ENCODE measurements around the gene PRKN. TPM values are rescaled to one million over a fixed set of nuclear protein-coding genes. Genes with fewer than 3 reads are reported as not detected.

PRKN gene
- total RNA-seq, 1 experiment from 2014 or later, result 1.2 TPM

DNA sequence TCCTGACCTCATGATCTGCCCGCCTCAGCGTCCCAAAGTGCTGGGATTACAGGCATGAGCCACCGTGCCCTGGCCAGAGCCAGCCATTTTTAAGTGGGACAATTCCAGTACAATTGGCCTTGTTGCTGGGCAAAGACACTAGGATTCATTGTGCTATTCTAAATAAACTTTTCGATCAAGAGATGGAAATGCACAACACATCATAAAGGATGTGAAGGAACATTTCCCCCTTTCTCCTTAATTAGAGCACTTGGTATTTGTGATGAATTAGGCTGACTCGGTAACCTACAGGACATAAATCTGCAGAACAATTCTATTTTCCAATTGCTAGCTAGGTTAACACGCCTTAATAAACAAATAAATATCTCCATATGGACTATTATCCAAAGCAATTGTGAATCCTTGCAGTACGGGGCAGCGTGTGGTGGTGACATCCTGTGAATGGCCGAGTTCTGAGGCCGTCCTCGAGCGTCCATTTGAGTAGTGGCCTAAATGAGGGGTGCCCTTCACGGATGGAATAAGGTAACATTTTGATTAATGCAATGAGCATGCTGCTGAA lies 1047.5 kb downstream of the PRKN start:
- Histone ChIP-seq H3K9me3 (ENCODE audit: low read depth, low read length, poor library complexity, severe bottlenecking) (no peaks in the 10 kb centered on the region), H3K27me3 (replicated peaks; ENCODE audit: insufficient read depth, low read depth, low read length, poor library complexity) (no peaks in the 10 kb centered on the region), H3K4me3 (ENCODE audit: low read depth, low read length, poor library complexity, severe bottlenecking) (no peak overlapping the region), H3K36me3 (ENCODE audit: insufficient read depth, low read length, poor library complexity, severe bottlenecking) (no peaks in the 10 kb centered on the region), H3K4me1 (ENCODE audit: insufficient read depth, low read length, poor library complexity, severe bottlenecking) (no peaks in the 10 kb centered on the region), H3K27ac (ENCODE audit: low read depth, low read length, poor library complexity, severe bottlenecking) (no peak overlapping the region)
- POLR2A ChIA-PET (ENCODE audit: low non-redundant PET), result no interaction called here
- TF ChIP-seq CTCF (conservative IDR thresholded peaks at IDR 0.05; ENCODE audit: low read depth, low read length) (no peak), EZH2 (IDR thresholded peaks at IDR 0.05; ENCODE audit: borderline replicate concordance, low read depth, low read length, poor library complexity, severe bottlenecking) (no peak)
- CTCF ChIA-PET, result interaction anchor here (0.6 kb wide), 1 partner anchor 15 kb away, joined by 3 read pairs; no protein-coding TSS in a partner anchor
- intact Hi-C loops (cut with micrococcal nuclease; ENCODE audit: unreplicated experiment), result no loop called here
- no TSS peak for BruUV-seq (replicated peaks)
- DNase-seq (ENCODE audit: low spot score), result no peak

DNA sequence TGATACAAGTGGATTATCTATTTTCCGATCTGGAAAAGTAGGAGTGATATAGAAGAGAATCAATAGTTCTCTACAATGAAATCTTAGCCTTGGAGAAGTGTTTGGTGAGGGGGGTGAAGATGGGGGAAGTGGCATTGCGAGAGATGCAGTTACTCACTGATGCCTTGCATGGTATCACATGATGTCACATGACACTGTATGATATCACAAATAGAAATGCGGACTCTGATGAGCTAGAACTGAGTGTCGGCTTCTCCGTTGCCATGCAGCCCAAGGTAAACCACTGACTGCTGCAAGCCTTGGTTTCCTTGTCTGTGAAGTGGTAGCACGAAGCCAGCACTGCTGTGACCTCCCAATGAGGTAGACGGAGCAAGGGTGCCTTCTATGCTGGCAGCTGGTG lies 1050.4 kb downstream of the PRKN start:
- intact Hi-C loops (cut with micrococcal nuclease; ENCODE audit: unreplicated experiment), result no loop called here
- TF ChIP-seq CTCF (conservative IDR thresholded peaks at IDR 0.05; ENCODE audit: low read depth, low read length) (no peak), EZH2 (IDR thresholded peaks at IDR 0.05; ENCODE audit: borderline replicate concordance, low read depth, low read length, poor library complexity, severe bottlenecking) (no peak)
- POLR2A ChIA-PET (ENCODE audit: low non-redundant PET), result no interaction called here
- Histone ChIP-seq H3K4me1 (ENCODE audit: insufficient read depth, low read length, poor library complexity, severe bottlenecking) (no peaks in the 10 kb centered on the region), H3K9me3 (ENCODE audit: low read depth, low read length, poor library complexity, severe bottlenecking) (no peaks in the 10 kb centered on the region), H3K36me3 (ENCODE audit: insufficient read depth, low read length, poor library complexity, severe bottlenecking) (no peaks in the 10 kb centered on the region), H3K4me3 (ENCODE audit: low read depth, low read length, poor library complexity, severe bottlenecking) (no peak overlapping the region), H3K27ac (ENCODE audit: low read depth, low read length, poor library complexity, severe bottlenecking) (no peak overlapping the region), H3K27me3 (replicated peaks; ENCODE audit: insufficient read depth, low read depth, low read length, poor library complexity) (no peaks in the 10 kb centered on the region)
- no peak for DNase-seq (ENCODE audit: low spot score)
- BruUV-seq (replicated peaks), result no TSS peak
- CTCF ChIA-PET, result no interaction called here

DNA sequence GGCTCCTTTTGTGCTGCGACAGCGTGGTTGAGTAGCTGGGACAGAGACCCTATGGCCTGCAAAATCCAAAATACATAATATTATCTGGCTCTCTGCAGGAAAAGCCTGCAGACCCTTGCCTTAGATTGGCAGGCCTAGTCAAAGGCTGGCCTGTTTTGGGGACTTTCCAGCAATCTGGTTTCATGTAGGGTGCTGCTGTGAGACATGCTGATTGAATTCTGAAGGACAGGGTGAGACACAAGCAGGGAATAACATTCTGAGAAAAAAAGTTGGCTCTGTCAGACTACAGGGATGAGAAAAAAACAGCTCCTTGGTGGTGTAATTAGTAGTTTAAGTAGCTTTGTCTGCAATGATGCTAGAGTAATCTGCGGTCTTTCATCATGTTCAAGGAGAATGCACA lies 1051.0 kb downstream of the PRKN start:
- H3K4me3 ChIP-seq (ENCODE audit: low read depth, low read length, poor library complexity, severe bottlenecking), result no peak overlapping the region
- no peaks in the 10 kb centered on the region for H3K27me3 ChIP-seq (replicated peaks; ENCODE audit: insufficient read depth, low read depth, low read length, poor library complexity)
- intact Hi-C loops (cut with micrococcal nuclease; ENCODE audit: unreplicated experiment), result no loop called here
- no TSS peak for BruUV-seq (replicated peaks)
- no peak overlapping the region for H3K27ac ChIP-seq (ENCODE audit: low read depth, low read length, poor library complexity, severe bottlenecking)
- no peaks in the 10 kb centered on the region for H3K4me1 ChIP-seq (ENCODE audit: insufficient read depth, low read length, poor library complexity, severe bottlenecking)
- ChIA-PET CTCF (no interaction called here), POLR2A (ENCODE audit: low non-redundant PET) (no interaction called here)
- no peak for DNase-seq (ENCODE audit: low spot score)
- H3K9me3 ChIP-seq (ENCODE audit: low read depth, low read length, poor library complexity, severe bottlenecking), result no peaks in the 10 kb centered on the region
- TF ChIP-seq EZH2 (IDR thresholded peaks at IDR 0.05; ENCODE audit: borderline replicate concordance, low read depth, low read length, poor library complexity, severe bottlenecking) (no peak), CTCF (conservative IDR thresholded peaks at IDR 0.05; ENCODE audit: low read depth, low read length) (no peak)
- no peaks in the 10 kb centered on the region for H3K36me3 ChIP-seq (ENCODE audit: insufficient read depth, low read length, poor library complexity, severe bottlenecking)

Data from A673 (cell line).